Stimulated activated CD8-positive, alpha-beta memory T cell treated with anti-CD3 and anti-CD28 coated beads, Interleukin-4, amount 100 ng/mL, for 48 hours (primary cell): Measurements from ENCODE around the gene CLASP1.
"Not testable (repeated sequence)": the region's sequence is repeated elsewhere in the genome, so short reads cannot be mapped to it uniquely, and the experiment has no call there.

ENCODE experiments used
- DNase-seq: peaks from one replicate; pipeline ENCODE4 v3.0.0-alpha.2; 2020

CLASP1 gene

DNA sequence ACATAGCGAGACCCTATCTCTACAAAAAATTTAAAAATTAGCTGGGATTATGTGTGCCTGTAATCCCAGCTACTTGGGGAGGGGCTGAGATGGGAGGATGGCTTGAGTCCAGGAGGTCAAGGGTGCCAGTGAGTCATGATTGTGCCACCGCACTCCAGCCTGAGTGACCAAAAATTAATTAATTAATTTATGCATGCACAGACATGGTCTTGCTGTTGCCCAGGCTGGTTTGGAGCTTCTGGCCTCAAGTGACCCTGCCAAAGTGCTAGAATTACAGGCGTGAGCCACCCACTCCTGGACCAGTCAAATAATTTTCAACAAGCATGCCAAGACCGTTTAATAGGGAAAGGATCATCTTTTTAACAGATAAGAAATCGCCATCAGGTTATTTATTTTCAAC, 306.5 kb downstream of the CLASP1 start:
- DNase-seq = no peak

DNA sequence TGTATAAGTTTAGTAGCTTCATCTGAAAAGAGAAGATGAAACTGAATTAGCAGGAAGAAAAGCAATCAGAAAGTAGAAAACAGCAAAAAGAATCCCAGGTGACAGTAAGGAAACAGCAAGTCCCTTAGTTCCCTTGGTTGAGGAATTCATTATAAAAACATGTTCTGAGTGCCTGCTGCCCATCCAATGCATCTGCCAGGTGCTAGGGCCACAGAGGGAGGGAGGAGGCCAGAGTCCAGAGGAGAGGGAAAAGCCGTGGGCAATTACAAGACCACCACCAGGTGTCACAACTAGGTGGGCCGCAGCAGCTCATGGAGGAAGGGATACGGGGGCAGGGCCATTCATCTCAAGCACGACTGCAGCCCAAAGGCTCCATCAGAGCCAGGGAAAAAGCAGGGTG, 308.3 kb downstream of the CLASP1 start:
- no peak for DNase-seq

DNA sequence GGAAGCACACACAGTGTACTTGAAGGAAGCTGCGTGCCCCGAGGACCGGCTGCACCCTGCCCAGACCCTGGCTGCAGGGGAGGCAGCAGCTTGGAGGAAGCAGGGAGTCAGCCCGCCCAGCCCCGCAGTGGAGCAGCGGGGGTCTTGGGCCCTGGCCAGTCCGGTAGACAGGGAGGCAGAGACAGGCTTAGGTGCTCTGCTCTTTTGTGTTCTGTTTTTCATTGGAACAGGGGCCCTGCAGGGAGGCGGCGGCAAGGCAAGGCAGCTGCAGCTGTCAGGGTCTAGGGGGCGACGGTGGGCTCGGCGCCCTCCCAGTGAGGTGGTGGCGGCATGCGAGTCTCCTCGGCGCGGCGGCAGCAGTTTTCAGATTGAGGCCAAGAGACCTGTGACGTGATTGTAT, 311.0 kb downstream of the CLASP1 start:
- DNase-seq = no peak

DNA sequence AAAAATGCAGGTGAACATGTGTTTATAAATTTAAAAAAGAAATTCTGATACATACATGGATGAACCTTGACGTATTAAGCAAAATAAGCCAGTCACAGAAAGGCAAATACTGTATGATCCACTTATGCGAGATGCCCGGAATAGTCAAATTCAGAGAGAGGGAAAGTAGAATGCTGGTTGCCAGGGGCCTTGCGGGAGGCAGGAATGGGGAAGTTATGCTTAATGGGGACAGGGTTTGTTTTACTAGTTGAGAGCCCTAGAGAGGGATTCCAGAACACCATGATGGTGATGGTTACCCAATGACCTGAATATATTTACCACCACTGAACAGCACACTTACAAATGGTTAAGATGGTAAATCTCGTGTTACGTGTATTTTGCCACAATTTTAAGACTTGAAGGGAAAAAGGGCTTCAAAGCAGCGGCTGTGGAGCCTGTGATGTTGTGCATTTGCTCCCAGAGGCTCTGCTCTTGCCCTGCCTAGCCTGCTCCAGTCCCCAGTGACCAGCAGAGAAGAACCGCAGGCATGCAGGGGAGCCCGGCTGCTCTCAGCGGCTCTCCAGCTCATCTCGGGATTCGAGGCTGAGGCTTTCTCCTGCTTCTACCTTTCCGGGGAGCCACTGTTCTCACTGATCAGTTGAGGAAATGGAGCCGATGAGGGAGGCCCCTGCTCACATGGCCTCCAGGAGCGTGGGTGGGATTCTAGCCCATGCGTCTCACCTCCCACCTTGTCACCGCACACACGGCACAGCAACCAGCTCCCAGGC, 312.6 kb downstream of the CLASP1 start:
- DNase-seq = no peak

DNA sequence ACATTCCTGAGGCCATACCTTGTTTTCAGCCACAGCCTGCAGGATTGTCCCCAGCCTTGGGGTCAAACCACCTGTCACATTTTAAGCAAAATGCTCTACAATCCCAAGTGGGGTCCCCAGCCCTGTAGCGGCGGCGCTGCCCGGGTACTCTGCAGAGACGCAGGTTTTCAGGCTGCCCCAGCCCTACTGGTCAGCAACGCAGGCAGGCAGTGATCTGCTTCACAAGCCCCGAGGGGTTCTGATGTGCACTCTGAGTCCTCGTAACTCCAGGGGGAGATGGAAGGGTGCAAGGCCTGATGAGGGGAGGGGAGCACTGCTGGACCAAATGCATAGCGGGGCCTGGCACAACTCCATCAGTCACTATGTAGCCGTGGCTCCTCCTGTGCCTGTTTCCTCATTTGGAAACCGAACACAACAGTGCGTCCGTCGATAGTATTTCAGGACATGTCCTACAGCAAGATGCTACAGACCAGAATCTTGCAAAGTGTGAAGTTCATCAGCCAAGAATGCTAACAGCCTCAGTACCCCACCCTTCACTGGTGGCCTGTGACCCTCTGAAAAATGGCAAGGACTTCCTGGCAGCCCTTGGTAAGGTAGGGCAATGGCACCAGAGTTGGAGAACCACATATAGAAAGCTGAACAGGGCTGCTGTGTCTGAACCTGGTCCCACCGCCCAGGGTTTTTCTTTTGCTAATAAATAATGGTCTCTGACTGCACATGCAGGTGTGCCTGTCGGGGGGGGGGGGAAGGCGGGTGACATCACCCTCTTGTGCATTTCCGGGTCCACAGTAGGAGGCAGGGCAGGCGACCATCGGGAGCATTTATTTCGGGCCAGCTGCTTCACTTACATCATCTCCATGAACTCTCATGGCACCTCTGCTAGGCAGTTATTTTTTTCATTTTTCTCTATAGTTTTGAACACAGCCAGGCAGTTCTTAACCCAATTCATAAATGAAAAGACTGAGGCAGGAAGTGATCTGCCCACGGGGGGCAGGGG, 313.7 kb downstream of the CLASP1 start:
- DNase-seq = no peak

DNA sequence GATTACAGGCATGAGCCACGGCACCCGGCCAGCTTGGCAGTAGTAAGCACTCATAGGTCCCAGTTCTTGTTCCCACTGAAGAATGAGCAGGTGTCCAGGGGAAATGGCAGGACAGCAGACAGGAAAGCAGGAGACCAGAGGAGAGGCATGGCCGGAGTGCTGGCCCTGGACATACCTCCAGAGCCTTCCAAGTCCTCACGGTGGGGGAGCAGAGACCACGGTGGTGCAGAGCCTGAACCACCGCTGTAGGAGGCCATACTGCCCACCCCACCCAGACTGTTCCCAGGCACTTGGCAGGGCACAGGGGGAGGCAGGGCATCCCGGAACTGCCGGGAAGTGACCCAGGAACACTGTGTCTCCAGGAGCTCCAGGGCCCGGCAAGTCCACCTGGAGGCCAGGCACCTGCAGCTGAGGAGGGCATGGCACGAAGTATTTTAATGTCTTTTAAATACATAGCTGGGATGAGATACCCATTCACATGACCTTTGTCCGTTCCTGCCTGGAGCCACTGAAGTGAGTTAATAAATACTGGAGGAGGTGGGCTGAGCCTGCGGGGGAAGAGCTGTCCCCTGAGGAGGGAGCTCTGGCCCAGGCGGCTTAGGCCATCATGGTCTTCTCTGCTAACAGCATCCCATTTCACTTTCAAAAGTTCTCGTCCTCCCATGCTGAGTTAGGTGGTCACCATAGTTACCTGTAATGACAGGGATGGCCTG, 314.5 kb downstream of the CLASP1 start:
- DNase-seq = no peak

DNA sequence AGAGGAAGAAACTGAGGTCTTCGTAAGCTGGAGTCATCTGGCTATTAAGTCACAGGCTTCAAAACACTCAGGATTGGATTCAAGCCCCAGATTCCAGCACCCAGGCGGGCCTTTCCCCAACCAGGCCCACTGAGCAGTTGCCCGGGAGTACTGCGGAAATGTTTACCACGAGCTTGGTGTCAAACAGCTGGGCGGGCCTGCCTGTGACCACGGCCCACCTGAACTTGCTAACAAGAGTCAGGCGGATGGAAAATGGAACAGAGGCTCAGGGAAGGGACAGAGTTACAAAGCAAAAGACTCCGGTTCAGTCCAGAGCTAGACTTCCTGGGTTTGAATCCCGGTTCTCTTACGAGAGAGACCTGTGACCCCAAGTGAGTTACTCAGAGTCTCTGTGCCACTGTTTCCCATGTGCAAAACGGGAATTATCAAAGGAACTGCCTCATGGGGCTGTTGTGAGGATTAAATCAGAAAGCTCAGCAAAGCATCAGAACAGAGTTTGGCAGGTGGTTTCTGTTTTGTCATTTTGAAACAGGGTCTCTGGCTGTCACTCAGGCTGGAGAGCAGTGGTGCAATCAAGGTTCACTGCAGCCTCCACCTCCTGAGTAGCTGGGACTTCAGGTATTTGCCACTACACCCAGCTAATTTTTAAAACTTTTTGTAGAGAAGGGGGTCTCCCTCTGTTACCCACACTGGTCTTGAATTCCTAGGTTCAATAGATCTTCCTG, 315.3 kb downstream of the CLASP1 start:
- DNase-seq = no peak

DNA sequence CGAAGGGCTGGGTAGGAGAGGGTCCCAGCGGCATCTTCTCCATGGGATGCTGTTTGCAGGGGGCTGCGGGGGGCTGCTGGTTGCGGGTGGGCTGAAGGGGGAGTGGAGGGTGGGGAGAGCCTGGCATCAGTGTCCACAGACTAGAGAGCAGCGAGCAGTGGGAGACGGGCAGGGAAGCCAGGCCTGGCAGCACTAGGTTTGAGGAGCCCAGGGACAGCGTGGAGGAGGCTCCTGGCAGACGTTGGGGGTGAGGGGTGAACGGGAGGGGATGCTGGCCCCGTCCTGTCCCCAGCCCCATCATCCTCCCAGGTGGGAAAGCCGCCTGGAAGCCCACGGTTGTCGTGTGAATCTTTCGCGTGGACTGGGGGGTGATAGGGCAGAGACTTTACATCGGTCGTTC, 316.0 kb downstream of the CLASP1 start:
- DNase-seq = no peak

DNA sequence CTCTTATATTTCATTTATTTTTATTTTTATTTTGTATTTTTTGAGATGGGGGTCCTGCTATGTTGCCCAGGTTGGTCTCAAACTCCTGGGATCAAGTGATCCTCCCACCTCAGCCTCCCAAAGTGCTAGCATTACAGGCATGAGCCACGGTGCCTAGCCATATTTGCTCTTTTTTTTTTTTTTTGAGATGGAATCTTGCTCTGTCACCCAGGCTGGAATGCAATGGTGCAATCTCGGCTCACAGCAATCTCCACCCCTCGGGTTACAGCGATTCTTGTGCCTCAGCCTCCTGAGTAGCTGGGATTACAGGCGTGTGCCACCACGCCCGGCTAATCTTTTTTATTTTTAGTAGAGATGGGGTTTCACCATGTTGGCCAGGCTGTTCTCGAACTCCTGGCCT, 317.9 kb downstream of the CLASP1 start:
- not testable (repeated sequence) for DNase-seq

DNA sequence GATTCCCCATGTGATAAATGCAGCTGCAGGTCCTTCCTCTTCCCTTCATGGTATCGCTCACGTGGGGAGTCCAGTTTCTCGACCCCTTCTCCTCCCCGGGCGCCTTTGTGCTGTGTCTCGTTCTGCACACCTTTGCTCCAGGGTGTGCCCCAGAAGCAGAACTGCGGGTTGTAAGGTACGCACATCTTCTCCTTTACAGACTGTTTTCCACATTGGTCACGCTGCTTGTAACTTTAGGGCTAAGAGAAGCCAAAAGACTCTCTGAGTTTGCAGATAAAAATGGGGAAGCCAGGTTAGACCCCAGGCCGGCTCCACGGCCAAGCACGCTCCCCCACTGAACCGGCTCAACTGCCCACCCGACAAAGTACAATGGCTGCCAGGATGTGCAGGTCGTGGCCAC, 318.3 kb downstream of the CLASP1 start:
- DNase-seq = no peak

DNA sequence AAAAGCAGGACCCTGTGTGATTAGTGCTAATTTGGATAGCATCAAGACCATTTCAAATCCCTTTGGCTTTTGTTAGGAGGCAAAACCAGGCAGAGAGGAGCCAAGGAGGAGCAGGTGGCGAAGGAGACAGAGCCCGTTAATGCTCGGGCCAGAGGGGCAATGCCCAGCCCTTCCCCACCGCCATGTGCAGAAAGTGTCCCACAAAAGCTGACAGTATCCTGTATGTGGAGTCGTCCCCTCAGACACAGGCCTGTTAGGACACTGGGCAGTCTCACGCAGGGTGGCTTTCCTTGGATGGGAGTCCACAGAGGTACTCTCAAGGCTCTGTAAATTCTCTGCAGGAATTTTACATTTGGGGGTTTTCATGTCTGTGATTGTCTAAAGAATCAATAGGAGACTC, 319.5 kb downstream of the CLASP1 start:
- DNase-seq = no peak

DNA sequence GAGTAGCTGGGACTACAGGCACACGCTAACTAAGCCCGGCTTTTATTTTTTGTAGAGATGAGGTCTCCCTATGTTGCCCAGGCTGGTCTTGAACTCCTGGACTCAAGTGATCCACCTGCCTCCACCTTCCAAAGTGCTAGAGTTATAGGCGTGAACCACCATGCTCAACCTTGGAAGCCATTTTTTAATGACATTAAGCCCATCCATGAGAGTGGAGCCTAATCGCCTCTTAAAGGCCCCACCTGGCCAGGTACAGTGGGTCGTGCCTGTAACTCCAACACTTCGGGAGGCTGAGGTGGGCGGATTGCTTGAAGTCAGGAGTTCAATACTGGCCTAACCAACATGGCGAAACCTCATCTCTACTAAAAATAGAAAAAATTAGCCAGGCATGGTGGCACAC, 322.6 kb downstream of the CLASP1 start:
- no peak for DNase-seq

DNA sequence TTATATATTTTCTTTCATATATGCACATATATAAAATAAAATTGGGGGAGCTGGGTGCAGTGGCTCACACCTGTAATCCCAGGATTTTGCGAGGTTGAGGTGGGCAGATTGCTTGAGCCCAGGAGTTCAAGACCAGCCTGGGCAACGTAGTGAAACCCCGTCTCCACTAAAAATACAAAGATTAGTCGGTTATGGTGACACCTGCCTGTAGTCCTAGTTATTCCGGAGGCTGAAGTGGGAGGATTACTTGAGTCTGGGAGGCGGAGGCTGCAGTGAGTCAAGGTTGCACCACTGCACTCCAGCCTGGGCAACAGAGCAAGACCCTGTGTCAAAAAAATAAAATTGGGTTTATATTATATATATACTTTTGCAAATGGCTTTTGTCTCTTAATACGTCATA, 324.7 kb downstream of the CLASP1 start:
- no peak for DNase-seq

DNA sequence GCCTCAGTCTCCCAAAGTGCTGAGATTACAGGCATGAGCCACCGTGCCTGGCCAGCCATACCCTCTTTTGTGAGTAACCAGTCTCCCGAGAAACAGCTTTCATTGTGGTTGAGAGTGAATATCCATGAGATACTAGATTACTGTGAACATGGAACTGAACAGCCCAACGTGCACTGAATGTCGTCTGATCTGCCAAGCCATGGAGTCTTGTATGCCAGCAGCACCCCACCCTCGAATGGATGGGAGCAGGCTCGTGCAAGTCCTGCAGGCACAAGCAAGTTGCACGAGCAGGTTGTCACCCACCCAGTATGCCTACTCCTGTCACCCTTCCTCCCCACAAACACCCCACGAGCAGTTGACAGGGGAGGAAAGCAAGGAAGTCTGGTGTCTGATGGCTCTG, 327.8 kb downstream of the CLASP1 start:
- no peak for DNase-seq

DNA sequence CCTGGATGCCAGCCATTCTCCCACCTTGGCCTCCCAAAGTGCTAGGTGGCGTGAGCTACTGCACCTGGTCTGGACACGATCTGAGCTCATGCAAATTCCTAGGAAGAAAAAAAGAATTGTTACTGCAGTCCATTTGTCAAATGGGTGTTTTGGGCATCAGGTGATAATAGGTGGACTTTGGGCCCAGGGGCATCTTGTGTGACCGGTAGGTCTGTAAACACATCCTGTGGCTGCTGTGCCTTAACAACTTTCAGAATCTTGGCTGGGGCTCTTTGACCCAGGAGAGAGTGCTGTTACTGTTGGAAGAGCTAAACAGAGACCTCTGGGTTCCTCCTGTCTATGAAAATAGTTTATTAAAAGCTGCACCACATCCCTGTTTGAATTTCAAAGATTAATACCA, 329.3 kb downstream of the CLASP1 start:
- DNase-seq = no peak

DNA sequence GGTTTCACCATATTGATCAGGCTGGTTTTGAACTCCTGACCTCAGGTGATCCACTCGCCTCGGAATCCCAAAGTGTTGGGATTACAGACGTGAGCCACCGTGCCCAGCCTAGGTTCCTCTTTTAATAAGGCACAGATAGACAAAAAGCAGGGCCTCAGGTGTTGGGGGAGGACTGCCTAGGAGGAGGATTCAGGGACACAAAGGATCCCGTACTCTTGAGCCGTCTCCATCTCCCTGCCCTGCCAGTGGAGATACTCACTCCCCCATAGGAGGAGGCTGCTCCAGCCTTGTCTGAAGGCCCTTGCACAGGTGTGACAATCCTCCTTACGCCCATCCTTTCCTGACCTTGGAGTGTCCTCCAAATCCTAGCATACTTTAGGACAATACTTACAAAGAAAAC, 332.3 kb downstream of the CLASP1 start:
- no peak for DNase-seq

DNA sequence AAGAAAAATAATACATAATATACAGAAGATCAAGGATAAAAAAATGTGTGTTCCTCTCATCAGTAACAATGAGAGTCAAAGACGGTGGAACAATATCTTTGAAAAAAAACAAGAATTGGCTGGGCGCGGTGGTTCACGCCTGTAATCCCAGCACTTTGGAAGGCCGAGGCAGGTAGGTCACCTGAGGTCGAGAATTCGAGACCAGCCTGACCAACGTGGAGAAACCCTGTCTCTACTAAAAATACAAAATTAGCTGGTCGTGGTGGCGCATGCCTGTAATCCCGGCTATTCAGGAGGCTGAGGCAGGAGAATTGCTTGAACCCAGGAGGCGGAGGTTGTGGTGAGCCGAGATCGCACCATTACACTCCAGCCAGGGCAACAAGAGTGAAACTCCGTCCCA, 335.6 kb downstream of the CLASP1 start:
- not testable (repeated sequence) for DNase-seq

DNA sequence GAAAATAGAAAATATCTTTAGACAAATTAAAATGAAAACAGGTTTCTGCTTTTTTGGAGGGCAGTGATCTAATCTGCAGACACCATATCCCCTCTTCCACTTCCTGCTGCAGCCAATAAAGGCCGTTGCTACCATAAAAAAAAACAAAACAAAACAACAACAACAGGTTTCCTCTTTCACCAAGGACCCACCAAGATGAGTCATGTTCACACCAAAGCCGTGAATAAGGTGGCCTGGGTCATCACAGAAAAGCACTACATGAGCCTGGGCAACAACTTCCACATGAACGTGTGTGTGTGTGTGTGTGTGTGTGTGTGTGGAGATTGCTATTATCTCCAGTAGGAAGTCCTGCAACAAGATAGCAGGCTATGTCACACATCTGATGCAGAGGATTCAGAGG, 339.5 kb downstream of the CLASP1 start:
- DNase-seq = no peak

DNA sequence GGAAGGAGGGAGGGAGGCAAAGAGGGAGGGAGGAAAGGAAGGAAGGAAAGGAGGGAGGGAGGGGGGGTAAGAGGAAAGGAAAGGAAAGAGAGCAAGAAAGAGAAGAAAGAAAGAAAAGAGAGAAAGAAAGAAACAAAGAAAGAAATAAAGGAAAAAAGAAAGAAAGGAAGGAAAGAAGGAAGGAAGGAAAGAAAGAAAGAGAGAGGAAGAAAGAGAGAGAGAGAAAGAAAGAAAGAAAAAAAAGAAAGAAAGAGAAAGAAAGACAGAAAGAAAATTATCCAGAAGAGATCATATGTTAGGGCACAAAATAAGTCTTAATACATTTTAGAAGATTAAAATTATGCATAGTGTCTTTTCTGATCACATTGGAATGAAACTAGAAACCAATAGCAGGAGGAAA, 339.9 kb downstream of the CLASP1 start:
- DNase-seq = no peak

DNA sequence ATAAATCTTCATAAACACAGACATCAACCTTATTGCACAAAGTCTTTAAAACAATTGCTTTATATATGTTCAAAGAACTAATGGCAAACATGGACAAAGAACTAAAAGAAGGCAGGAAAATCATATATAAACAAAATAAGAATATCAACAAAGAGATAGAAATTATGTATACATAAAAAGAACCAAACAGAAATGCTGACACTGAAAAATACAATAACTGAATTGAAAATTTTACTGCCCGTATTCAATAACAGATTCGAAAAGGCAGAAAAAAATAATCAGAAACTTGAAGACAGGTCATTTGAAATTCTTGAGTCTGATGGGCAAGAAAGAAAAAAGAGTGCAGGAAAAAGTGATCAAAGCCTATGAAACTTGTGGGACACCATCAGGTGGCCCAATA, 342.2 kb downstream of the CLASP1 start:
- no peak for DNase-seq

DNA sequence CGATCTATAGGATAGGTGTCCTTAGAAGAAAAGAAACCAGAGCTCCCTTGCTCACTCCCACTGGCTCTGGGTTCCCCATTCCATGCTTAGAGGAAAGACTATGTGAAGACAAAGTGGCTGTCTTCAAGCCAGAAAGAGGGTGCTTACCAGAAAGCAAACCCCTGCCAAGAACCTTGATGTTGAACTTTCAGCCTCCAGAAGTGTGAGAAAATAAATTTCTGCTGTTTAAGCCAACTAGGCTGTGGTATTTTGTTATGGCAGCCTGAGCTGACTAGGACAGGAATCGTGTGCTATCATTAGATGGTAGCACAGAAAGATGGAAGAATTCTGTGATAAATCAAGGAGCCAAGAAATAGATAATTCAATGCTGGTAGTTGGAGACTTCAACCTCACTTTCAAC, 344.3 kb downstream of the CLASP1 start:
- no peak for DNase-seq

DNA sequence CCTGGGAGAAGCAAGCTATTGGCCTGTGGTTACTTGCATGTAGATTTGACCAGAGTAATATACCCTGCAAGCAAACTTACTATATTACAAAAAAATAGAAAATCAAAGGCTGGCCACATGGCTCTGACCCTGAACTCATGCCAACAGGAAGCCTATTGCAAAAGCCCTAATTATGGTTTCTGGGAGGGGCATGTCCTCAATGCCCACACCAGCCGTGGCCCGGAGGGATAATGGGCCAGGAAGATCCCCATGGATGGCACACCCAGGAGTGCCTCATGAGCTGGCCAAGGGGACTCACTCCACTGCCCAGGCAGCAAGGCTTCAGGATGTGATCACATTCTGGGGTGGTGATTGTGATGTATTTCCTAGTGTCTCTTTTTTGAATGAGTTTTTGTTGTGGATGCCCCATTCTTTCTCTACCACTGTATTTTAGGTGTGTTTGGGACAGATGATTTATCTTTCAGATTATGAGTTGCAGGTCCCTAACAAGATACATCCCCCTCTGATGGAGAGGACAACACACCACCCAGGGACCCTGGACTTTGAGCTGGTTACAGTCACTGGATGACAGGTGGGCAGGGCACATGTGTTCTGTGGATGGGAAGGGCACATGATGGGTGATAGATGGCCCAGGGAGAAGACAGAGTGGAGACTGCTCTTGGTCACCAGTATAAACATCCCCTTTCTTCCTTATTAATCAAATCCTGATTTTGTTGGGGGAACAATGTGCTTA, 345.6 kb downstream of the CLASP1 start:
- DNase-seq = no peak
